ENCODE results near the gene B3GNT2. TPM values are rescaled to one million over a fixed set of nuclear protein-coding genes. Genes with fewer than 3 reads are reported as not detected.

Gene B3GNT2
- total and polyA plus RNA-seq, 12 donors: 10.4 to 33.5 (median 17.0) TPM

GRCh38 chr2:62186156-62186905 lies 9.6 kb upstream of the B3GNT2 start:
- TF ChIP-seq, protein P1, sequence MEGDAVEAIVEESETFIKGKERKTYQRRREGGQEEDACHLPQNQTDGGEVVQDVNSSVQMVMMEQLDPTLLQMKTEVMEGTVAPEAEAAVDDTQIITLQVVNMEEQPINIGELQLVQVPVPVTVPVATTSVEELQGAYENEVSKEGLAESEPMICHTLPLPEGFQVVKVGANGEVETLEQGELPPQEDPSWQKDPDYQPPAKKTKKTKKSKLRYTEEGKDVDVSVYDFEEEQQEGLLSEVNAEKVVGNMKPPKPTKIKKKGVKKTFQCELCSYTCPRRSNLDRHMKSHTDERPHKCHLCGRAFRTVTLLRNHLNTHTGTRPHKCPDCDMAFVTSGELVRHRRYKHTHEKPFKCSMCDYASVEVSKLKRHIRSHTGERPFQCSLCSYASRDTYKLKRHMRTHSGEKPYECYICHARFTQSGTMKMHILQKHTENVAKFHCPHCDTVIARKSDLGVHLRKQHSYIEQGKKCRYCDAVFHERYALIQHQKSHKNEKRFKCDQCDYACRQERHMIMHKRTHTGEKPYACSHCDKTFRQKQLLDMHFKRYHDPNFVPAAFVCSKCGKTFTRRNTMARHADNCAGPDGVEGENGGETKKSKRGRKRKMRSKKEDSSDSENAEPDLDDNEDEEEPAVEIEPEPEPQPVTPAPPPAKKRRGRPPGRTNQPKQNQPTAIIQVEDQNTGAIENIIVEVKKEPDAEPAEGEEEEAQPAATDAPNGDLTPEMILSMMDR (IDR thresholded peaks at IDR 0.05): no peak
- Histone ChIP-seq H3K4me1 (peaks cover 3 to 51% (median 21%) of the 10 kb centered on the region in 9 donors), H3K36me3 (no peaks in the 10 kb centered on the region), H3K4me3 (no peak overlapping the region), H3K27me3 (no peaks in the 10 kb centered on the region), H3K9me3 (no peaks in the 10 kb centered on the region), H3K27ac (peak overlapping the region in 9 of 10 donors; percentile 9 to 67 (median 39))
- 50 to 52% methylated on average over 4 of the region's 4 CpGs for WGBS, 2 donors
- intact Hi-C loops (cut with DNase I): no loop called here
- DNase-seq (no peak), ATAC-seq (peak in 6 of 8 donors; percentile 39 to 64 (median 52))

- TF ChIP-seq, protein P1 (IDR thresholded peaks at IDR 0.05): no peak
- H3K27ac ChIP-seq: peak overlapping the region in 9 of 10 donors; percentile 9 to 67 (median 39)
- WGBS, 2 donors: 38 to 43% methylated on average over 9 of the region's 9 CpGs
- H3K4me3 ChIP-seq: no peak overlapping the region
- H3K9me3 ChIP-seq: no peaks in the 10 kb centered on the region
- H3K27me3 ChIP-seq: no peaks in the 10 kb centered on the region
- no peak for DNase-seq
- intact Hi-C loops (cut with DNase I): no loop called here
- peak in 4 of 8 donors; percentile 25 to 62 (median 48) for ATAC-seq
- H3K4me1 ChIP-seq: peaks cover 3 to 51% (median 21%) of the 10 kb centered on the region in 9 donors
- no peaks in the 10 kb centered on the region for H3K36me3 ChIP-seq
Measured at GRCh38 chr2:62187246-62187645, 8.7 kb upstream of the B3GNT2 start.

DNA sequence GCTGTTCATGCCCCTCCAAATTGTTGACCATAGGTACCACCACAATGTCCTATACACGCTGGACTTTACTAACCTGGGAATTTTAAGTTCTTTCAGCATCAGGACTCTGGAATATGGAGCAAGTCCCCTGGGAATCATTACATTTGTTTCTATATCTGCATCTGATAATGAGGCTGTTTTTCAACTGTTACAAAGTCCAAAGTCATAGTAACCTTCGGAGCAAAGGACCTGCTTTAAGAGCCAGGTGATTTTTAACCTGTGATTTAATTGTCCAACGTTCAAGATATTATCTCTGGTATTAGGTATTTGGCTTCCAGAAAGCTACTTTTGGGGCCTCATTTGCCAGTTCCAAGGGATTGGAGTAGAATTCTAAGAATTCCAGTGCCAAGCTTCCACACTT lies 7.5 kb upstream of the B3GNT2 start:
- whole genome bisulfite sequencing, 2 donors: 67 to 69% methylated on average over 3 of the region's 3 CpGs
- TF ChIP-seq, protein P1 (IDR thresholded peaks at IDR 0.05): no peak
- H3K4me1 ChIP-seq: peaks cover 3 to 51% (median 21%) of the 10 kb centered on the region in 9 donors
- H3K36me3 ChIP-seq: no peaks in the 10 kb centered on the region
- H3K9me3 ChIP-seq: no peaks in the 10 kb centered on the region
- H3K4me3 ChIP-seq: no peak overlapping the region
- H3K27ac ChIP-seq: peak overlapping the region in 4 of 10 donors; percentile 6 to 68 (median 26)
- H3K27me3 ChIP-seq: no peaks in the 10 kb centered on the region
- intact Hi-C loops (cut with DNase I): no loop called here
- no peak for ATAC-seq
- no peak for DNase-seq

DNA sequence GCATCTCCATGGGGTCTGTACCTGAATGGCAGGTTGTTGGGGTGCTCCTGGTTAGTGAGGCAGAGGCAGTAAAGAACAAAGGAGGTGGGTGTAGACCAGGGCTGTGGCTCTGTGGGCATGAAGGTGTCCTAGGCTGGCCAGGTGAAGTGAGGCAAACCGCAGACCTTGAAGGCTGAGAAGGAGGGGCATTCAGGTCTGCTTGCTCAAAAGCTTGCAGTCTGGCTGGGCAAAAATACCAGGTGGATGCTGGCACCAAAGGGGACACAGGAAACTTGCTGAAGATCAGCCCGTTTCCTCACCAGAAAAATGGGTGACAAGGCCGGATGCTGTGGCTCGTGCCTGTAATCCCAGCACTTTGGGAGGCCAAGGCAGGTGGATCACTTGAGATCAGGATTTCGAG lies 6.7 kb upstream of the B3GNT2 start:
- WGBS, 2 donors: 96 to 99% methylated on average over 5 of the region's 5 CpGs
- H3K9me3 ChIP-seq: no peaks in the 10 kb centered on the region
- no peak overlapping the region for H3K4me3 ChIP-seq
- TF ChIP-seq, protein P1 (IDR thresholded peaks at IDR 0.05): no peak
- ATAC-seq (no peak), DNase-seq (no peak)
- no peaks in the 10 kb centered on the region for H3K27me3 ChIP-seq
- peak overlapping the region in 7 of 10 donors; percentile 20 to 68 (median 53) for H3K27ac ChIP-seq
- intact Hi-C loops (cut with DNase I): no loop called here
- peaks cover 3 to 51% (median 21%) of the 10 kb centered on the region in 9 donors for H3K4me1 ChIP-seq
- H3K36me3 ChIP-seq: no peaks in the 10 kb centered on the region

Measured in heart right ventricle (tissue), 16 donors.